ENCODE measurements around the gene ATG7. TPM values are rescaled to one million over a fixed set of nuclear protein-coding genes. Genes with fewer than 3 reads are reported as not detected.

Gene ATG7
- total and polyA plus RNA-seq, 2 experiments from 2014 or later, result 22.2 to 22.9 TPM

DNA sequence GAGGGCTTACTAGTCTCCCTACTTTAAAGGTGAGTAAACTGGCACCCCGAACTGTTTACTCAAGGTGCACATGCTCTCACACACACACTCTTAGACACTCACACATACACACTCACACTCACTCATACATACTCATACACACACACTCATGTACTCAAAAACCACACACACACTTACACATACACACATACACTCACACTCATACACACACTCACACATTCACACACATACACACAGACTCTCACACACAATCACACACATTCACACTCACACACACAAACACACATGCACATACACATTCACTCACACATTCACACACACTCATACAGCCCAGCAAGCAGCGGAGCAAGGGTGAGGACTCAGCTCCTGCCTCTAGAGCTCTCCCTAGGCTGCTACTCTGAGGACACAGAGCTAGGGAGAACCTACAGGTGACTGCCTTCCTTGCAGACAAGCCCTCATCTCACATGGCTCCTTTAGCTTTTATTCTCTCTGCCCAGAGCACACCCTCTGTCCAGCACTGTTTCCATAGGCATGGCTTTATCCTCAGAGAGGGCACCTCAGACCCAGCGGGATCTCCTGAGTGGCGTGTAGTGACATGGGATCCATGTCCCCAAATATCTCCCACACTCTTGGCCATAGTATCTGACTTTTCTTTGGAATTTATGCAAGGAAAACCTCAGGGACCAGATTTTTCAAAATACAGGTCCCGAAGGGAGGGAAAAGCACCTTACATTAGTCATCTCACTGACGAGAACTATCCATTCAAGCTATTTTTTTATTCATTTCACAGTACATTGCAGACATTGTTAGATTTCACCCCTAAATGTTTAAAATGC is 26.2 kb upstream of the ATG7 start:
- no peak overlapping the region for H3K4me3 ChIP-seq
- TF ChIP-seq CTCF (IDR thresholded peaks at IDR 0.05; ENCODE audit: low read depth, low read length), result no peak
- no peaks in the 10 kb centered on the region for H3K9me3 ChIP-seq (ENCODE audit: low read depth)
- no peak for DNase-seq (ENCODE audit: low read depth in 1 of 2, low spot score in 1 of 2)
- no peaks in the 10 kb centered on the region for H3K36me3 ChIP-seq
- H3K27me3 ChIP-seq, result no peaks in the 10 kb centered on the region
- no peaks in the 10 kb centered on the region for H3K4me1 ChIP-seq (ENCODE audit: low read depth)
- H3K27ac ChIP-seq, result no peak overlapping the region

DNA sequence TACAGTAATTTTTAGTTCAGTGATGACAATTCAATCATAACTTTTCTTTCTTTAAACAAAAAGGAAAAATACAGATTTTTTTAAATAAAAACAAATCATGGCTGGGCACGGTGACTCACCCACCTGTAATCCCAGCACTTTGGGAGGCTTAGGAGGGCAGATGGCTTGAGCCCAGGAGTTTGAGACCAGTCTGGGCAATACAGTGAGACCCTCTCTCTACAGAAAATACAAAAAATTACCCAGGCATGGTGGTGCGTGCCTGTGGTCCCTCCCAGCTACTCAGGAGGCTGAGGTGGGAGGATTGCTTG is 25.6 kb upstream of the ATG7 start:
- Histone ChIP-seq H3K36me3 (no peaks in the 10 kb centered on the region), H3K9me3 (ENCODE audit: low read depth) (no peaks in the 10 kb centered on the region), H3K27ac (no peak overlapping the region), H3K4me3 (no peak overlapping the region), H3K27me3 (no peaks in the 10 kb centered on the region), H3K4me1 (ENCODE audit: low read depth) (no peaks in the 10 kb centered on the region)
- no peak for TF ChIP-seq CTCF (IDR thresholded peaks at IDR 0.05; ENCODE audit: low read depth, low read length)
- DNase-seq (ENCODE audit: low read depth in 1 of 2, low spot score in 1 of 2), result no peak

DNA sequence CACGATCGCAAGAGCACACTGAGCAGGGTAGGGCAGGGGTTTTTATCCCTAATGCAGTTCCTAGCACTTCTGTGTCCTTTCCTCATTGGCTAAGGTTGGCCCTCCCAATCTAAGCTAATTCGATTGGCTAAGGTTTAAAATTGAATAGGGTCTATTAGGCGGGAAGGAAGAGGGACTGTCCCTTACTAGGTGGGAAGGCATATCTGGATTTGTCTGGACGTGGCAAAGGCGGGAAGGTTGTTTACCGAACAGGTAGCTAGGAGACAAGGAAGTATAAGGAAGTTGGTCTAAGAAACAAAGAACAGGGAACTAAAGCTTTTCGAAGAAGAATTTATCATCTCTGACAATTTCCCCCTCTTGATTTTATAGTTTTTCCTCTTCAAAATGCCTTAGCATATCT is 24.8 kb upstream of the ATG7 start:
- DNase-seq (ENCODE audit: low read depth in 1 of 2, low spot score in 1 of 2), result no peak
- no peak for TF ChIP-seq CTCF (IDR thresholded peaks at IDR 0.05; ENCODE audit: low read depth, low read length)

DNA sequence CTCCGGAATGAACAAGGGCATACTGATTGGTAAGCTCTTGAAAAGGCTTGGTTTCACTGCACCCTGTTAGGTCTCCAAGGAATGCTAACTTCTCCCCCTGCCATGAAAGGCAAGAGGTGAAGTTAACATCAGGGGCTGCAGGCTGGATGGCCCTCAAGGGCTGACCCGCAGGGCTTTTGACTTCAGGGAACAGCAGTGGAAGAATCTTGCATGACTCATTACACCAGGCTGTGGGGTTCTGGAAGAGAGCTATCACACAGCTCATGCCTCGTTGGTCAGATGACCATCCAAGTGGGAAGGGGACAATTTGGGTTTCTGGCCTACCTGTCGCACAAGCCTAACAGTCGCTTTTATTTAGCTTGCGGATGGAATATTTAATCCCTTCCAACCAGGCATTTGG is 23.6 kb upstream of the ATG7 start:
- DNase-seq (ENCODE audit: low read depth in 1 of 2, low spot score in 1 of 2), result no peak
- Histone ChIP-seq H3K36me3 (no peaks in the 10 kb centered on the region), H3K4me1 (ENCODE audit: low read depth) (no peaks in the 10 kb centered on the region), H3K27me3 (no peaks in the 10 kb centered on the region), H3K9me3 (ENCODE audit: low read depth) (no peaks in the 10 kb centered on the region), H3K4me3 (no peak overlapping the region), H3K27ac (no peak overlapping the region)
- no peak for TF ChIP-seq CTCF (IDR thresholded peaks at IDR 0.05; ENCODE audit: low read depth, low read length)

More for the DNA sequence above, 24.8 kb upstream of the ATG7 start:
- no peaks in the 10 kb centered on the region for H3K9me3 ChIP-seq (ENCODE audit: low read depth)
- H3K4me1 ChIP-seq (ENCODE audit: low read depth), result no peaks in the 10 kb centered on the region
- no peaks in the 10 kb centered on the region for H3K36me3 ChIP-seq
- H3K27me3 ChIP-seq, result no peaks in the 10 kb centered on the region
- H3K4me3 ChIP-seq, result no peak overlapping the region
- no peak overlapping the region for H3K27ac ChIP-seq

GRCh38 chr3:11250902-11251806 is 21.0 kb upstream of the ATG7 start:
- TF ChIP-seq CTCF (IDR thresholded peaks at IDR 0.05; ENCODE audit: low read depth, low read length), result no peak
- no peak overlapping the region for H3K4me3 ChIP-seq
- H3K9me3 ChIP-seq (ENCODE audit: low read depth), result no peaks in the 10 kb centered on the region
- no peaks in the 10 kb centered on the region for H3K36me3 ChIP-seq
- H3K27me3 ChIP-seq, result no peaks in the 10 kb centered on the region
- no peak for DNase-seq (ENCODE audit: low read depth in 1 of 2, low spot score in 1 of 2)
- H3K27ac ChIP-seq, result no peak overlapping the region
- no peaks in the 10 kb centered on the region for H3K4me1 ChIP-seq (ENCODE audit: low read depth)

Data from cardiac muscle cell (in vitro differentiated cells and primary cell).